HepG2 (cell line): Measurements from ENCODE around the gene CTSZ. TPM values are rescaled to one million over a fixed set of nuclear protein-coding genes. Genes with fewer than 3 reads are reported as not detected.

Experiments used
- ETS1 ChIP-seq: sonication (generic); formaldehyde crosslinking; IDR thresholded peaks from 2 replicates; pipeline ENCODE4 v1.4.0; 2020; ENCODE audit warnings: missing genetic modification reagents
- HMG20B ChIP-seq: conservative IDR thresholded peaks from 2 replicates; pipeline ENCODE4 v1.6.1; 2016; ENCODE audit warnings: missing genetic modification reagents, missing compliant biosample characterization
- LBX2 ChIP-seq: sonication (generic); formaldehyde crosslinking; IDR thresholded peaks from 2 replicates; pipeline ENCODE4 v1.5.0; 2020; ENCODE audit warnings: missing genetic modification reagents, mild to moderate bottlenecking, borderline replicate concordance
- PBX3 ChIP-seq: sonication (generic); formaldehyde crosslinking; IDR thresholded peaks from 2 replicates; pipeline ENCODE4 v1.8.1; 2023; ENCODE audit warnings: missing genetic modification reagents, inconsistent platforms, borderline replicate concordance
- POLR2AphosphoS5 ChIP-seq: IDR thresholded peaks from 2 replicates; pipeline ENCODE4 v1.6.1; 2012; ENCODE audit warnings: low read depth, low read length
- ZBTB39 ChIP-seq: sonication (generic); formaldehyde crosslinking; IDR thresholded peaks from 2 replicates; pipeline ENCODE4 v1.5.0; 2020; ENCODE audit warnings: missing genetic modification reagents
- ZFP36 ChIP-seq: fragments of 150-350 bp; IDR thresholded peaks from 2 replicates; pipeline ENCODE4 v1.6.1; 2018; ENCODE audit warnings: borderline replicate concordance, low read length, low read depth; ENCODE audit not compliant: partially characterized antibody
- ZNF124 ChIP-seq: sonication (generic); formaldehyde crosslinking; IDR thresholded peaks from 2 replicates; pipeline ENCODE4 v1.4.0; 2020; ENCODE audit warnings: missing genetic modification reagents
- ZNF225 ChIP-seq: sonication (generic); formaldehyde crosslinking; IDR thresholded peaks from 2 replicates; pipeline ENCODE4 v1.4.0; 2020; ENCODE audit warnings: mild to moderate bottlenecking, missing genetic modification reagents
- ZNF256 ChIP-seq: sonication (generic); formaldehyde crosslinking; conservative IDR thresholded peaks from 2 replicates; pipeline ENCODE4 v1.4.0; 2020; ENCODE audit warnings: missing genetic modification reagents
- ZNF451 ChIP-seq: sonication (generic); formaldehyde crosslinking; IDR thresholded peaks from 2 replicates; pipeline ENCODE4 v1.5.0; 2020; ENCODE audit warnings: mild to moderate bottlenecking, missing genetic modification reagents
- ZNF503 ChIP-seq: sonication (generic); formaldehyde crosslinking; IDR thresholded peaks from 2 replicates; pipeline ENCODE4 v1.4.0; 2020; ENCODE audit warnings: missing genetic modification reagents
- ZNF777 ChIP-seq: sonication (generic); formaldehyde crosslinking; IDR thresholded peaks from 2 replicates; pipeline ENCODE4 v1.4.0; 2020; ENCODE audit warnings: missing genetic modification reagents
- polyA plus RNA-seq, 8 experiments: library from polyadenylated mRNA; depleted of rRNA in 3 of 8; stranded (reverse) in 7 of 8; unstranded in 1 of 8; fragments of >200 nt; fragmentation: Illumina TruSeq in 4 of 8; extraction: Trizol in 4 of 8; gene quantifications; 2 replicates each; pipeline versions ENCODE4 v1.2.1 to v1.2.3, GENCODE V29; 2011 to 2016; ENCODE audit warnings: low read depth in 4 of 8, missing spikeins in 1 of 8, mixed read lengths in 1 of 8; ENCODE audit not compliant: insufficient read depth in 1 of 8
- total RNA-seq, 5 experiments: library from RNA; depleted of rRNA; stranded (reverse); fragments of >200 nt; fragmentation: Illumina TruSeq; extraction: Trizol; gene quantifications; 2 replicates each; pipeline ENCODE4 v1.2.3, GENCODE V29; 2016; ENCODE audit warnings: low read depth in 1 of 5
- TF ChIP-seq, protein P1 (sequence below): sonication (generic); formaldehyde crosslinking; IDR thresholded peaks from 2 replicates; pipeline ENCODE4 v1.8.1; 2023; ENCODE audit warnings: missing genetic modification reagents, mild to moderate bottlenecking, borderline replicate concordance
- TF ChIP-seq, protein P2 (sequence below): IDR thresholded peaks from 2 replicates; pipeline ENCODE4 v1.6.1; 2016; ENCODE audit warnings: low read depth, control low read depth
- TF ChIP-seq, protein P3 (sequence below): sonication (generic); formaldehyde crosslinking; conservative IDR thresholded peaks from 2 replicates; pipeline ENCODE4 v1.8.1; 2023; ENCODE audit warnings: missing genetic modification reagents
- TF ChIP-seq, protein P4 (sequence below): sonication (generic); formaldehyde crosslinking; IDR thresholded peaks from 2 replicates; pipeline ENCODE4 v1.4.0; 2020; ENCODE audit warnings: missing genetic modification reagents

CTSZ gene
- total and polyA plus RNA-seq, 2 of the 13 experiments (the other 11 are each of a cell fraction or from before 2014, with no cell fraction given) = 0.33 TPM; not detected in 1

- TF ChIP-seq, protein P1, sequence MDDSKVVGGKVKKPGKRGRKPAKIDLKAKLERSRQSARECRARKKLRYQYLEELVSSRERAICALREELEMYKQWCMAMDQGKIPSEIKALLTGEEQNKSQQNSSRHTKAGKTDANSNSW (CRISPR knock-in tag) = no peak
- TF ChIP-seq PBX3 (CRISPR knock-in tag) (no peak), ZNF503 (no peak), ZFP36 (no peak), ZBTB39 (CRISPR knock-in tag) (no peak), ZNF225 (CRISPR knock-in tag) (no peak), ZNF256 (CRISPR knock-in tag) (no peak), ZNF124 (CRISPR knock-in tag) (no peak), POLR2AphosphoS5 (peak; percentile 19; the same call in 1 of the 2 replicates), ZNF777 (CRISPR knock-in tag) (no peak), ZNF451 (CRISPR knock-in tag) (no peak), LBX2 (CRISPR knock-in tag) (no peak), ETS1 (CRISPR knock-in tag) (no peak), HMG20B (no peak)
- TF ChIP-seq, protein P2, sequence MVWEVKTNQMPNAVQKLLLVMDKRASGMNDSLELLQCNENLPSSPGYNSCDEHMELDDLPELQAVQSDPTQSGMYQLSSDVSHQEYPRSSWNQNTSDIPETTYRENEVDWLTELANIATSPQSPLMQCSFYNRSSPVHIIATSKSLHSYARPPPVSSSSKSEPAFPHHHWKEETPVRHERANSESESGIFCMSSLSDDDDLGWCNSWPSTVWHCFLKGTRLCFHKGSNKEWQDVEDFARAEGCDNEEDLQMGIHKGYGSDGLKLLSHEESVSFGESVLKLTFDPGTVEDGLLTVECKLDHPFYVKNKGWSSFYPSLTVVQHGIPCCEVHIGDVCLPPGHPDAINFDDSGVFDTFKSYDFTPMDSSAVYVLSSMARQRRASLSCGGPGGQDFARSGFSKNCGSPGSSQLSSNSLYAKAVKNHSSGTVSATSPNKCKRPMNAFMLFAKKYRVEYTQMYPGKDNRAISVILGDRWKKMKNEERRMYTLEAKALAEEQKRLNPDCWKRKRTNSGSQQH = no peak
- TF ChIP-seq, protein P3, sequence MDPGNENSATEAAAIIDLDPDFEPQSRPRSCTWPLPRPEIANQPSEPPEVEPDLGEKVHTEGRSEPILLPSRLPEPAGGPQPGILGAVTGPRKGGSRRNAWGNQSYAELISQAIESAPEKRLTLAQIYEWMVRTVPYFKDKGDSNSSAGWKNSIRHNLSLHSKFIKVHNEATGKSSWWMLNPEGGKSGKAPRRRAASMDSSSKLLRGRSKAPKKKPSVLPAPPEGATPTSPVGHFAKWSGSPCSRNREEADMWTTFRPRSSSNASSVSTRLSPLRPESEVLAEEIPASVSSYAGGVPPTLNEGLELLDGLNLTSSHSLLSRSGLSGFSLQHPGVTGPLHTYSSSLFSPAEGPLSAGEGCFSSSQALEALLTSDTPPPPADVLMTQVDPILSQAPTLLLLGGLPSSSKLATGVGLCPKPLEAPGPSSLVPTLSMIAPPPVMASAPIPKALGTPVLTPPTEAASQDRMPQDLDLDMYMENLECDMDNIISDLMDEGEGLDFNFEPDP (CRISPR knock-in tag) = peak; percentile 81; the same call in 1 of the 2 replicates
- TF ChIP-seq, protein P4, sequence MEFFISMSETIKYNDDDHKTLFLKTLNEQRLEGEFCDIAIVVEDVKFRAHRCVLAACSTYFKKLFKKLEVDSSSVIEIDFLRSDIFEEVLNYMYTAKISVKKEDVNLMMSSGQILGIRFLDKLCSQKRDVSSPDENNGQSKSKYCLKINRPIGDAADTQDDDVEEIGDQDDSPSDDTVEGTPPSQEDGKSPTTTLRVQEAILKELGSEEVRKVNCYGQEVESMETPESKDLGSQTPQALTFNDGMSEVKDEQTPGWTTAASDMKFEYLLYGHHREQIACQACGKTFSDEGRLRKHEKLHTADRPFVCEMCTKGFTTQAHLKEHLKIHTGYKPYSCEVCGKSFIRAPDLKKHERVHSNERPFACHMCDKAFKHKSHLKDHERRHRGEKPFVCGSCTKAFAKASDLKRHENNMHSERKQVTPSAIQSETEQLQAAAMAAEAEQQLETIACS = no peak
Measured at GRCh38 chr20:59014680-59015389, 7.8 kb upstream of the CTSZ start (continued).
